Tibial nerve (tissue), 4 donors: Measurements from ENCODE around the gene DAZAP1. TPM values are rescaled to one million over a fixed set of nuclear protein-coding genes. Genes with fewer than 3 reads are reported as not detected.
"Not testable (repeated sequence)": the region's sequence is repeated elsewhere in the genome, so short reads cannot be mapped to it uniquely, and the experiment has no call there.

ENCODE experiments used
- DNase-seq, 2 donors: peaks; one replicate each; pipeline ENCODE4 v3.0.0-alpha.2; 2019; ENCODE audit warnings: low spot score in 2 of 2
- H3K27ac ChIP-seq, 4 donors: fragments of 200-600 bp; sonication (generic) in 3 of 4; one replicate each; pipeline ENCODE4 v1.5.1; 2017 to 2019; ENCODE audit warnings: mild to moderate bottlenecking in 1 of 4
- H3K27me3 ChIP-seq, 2 donors: fragments of 200-600 bp; sonication (generic) in 1 of 2; one replicate each; pipeline versions ENCODE4 v1.5.1 to v1.6.0; 2017 to 2019
- H3K36me3 ChIP-seq, 3 donors: fragments of 200-600 bp; sonication (generic); one replicate each; pipeline ENCODE4 v1.5.1; 2018 to 2019
- H3K4me1 ChIP-seq, 4 donors: fragments of 200-600 bp; sonication (generic) in 3 of 4; one replicate each; pipeline ENCODE4 v1.5.1; 2017 to 2019
- H3K4me3 ChIP-seq, 4 donors: fragments of 200-600 bp; sonication (generic) in 3 of 4; one replicate each; pipeline ENCODE4 v1.5.1; 2017 to 2019; ENCODE audit warnings: mild to moderate bottlenecking in 1 of 4, moderate library complexity in 1 of 4
- H3K9me3 ChIP-seq, 4 donors: fragments of 200-600 bp; sonication (generic) in 3 of 4; one replicate each; pipeline ENCODE4 v1.5.1; 2017 to 2019
- EP300 ChIP-seq, 2 donors: sonication (generic); formaldehyde crosslinking; IDR thresholded peaks; one replicate each; pipeline ENCODE4 v1.6.1; 2017; ENCODE audit warnings: antibody characterized with exemption in 2 of 2, mild to moderate bottlenecking in 1 of 2
- POLR2A ChIP-seq, 2 donors: fragments of 450-650 bp; IDR thresholded peaks; one replicate each; pipeline ENCODE4 v1.6.1; 2017; ENCODE audit warnings: antibody characterized with exemption in 2 of 2, mild to moderate bottlenecking in 2 of 2, moderate library complexity in 2 of 2
- WGBS, 2 donors: methylation state at CpG; one replicate each; pipeline ENCODE4 v1.1.5; 2018; 5-methylcytosine and 5-hydroxymethylcytosine counted together
- total RNA-seq, 4 donors: library from RNA; depleted of rRNA; stranded (reverse); fragments of >200 nt; gene quantifications; one replicate each; pipeline ENCODE4 v1.1.0, GENCODE V29; 2016
- TF ChIP-seq, protein P1 (sequence below), 5 experiments: fragments of 200-600 bp in 3 of 5; fragments of 450-650 bp in 2 of 5; sonication (generic) in 3 of 5; IDR thresholded peaks; one replicate each; pipeline ENCODE4 v1.5.1; 2016 to 2019; ENCODE audit warnings: antibody characterized with exemption in 5 of 5, mild to moderate bottlenecking in 3 of 5, moderate library complexity in 2 of 5

Gene DAZAP1
- total RNA-seq, 4 donors from 2014 or later = 34.3 to 68.4 (median 61.0) TPM

DNA sequence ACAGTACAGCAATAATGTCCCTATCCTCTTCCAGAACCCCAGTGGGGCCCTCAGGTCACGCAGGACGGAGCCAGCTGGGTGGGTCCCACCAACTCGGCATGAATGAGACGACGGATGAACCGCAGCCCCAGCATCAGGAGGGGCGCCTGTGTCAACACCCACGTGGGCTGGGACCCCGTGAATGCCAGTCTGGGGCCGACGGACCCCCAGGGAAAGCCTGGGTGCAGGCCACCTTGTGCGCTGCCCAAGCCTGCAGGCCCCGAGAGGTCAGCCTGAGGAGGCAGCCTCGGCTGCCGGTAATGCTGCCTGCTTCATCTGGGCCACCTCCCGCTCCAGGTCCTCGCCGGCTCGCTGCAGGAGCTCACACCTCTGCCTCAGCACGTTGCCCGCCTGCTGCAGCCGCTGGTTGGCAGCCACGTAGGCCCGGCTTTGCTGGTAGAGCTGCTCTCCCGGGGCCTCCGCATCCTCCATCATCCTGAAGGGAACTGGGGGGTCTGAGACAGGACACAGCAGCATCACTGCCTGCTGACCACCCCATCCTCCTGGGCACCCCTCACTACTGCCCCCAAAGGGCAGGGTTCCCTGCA is 67.5 kb downstream of the DAZAP1 start:
- TF ChIP-seq EP300 (IDR thresholded peaks at IDR 0.05) (no peak), POLR2A (IDR thresholded peaks at IDR 0.05) (no peak)
- TF ChIP-seq, protein P1, sequence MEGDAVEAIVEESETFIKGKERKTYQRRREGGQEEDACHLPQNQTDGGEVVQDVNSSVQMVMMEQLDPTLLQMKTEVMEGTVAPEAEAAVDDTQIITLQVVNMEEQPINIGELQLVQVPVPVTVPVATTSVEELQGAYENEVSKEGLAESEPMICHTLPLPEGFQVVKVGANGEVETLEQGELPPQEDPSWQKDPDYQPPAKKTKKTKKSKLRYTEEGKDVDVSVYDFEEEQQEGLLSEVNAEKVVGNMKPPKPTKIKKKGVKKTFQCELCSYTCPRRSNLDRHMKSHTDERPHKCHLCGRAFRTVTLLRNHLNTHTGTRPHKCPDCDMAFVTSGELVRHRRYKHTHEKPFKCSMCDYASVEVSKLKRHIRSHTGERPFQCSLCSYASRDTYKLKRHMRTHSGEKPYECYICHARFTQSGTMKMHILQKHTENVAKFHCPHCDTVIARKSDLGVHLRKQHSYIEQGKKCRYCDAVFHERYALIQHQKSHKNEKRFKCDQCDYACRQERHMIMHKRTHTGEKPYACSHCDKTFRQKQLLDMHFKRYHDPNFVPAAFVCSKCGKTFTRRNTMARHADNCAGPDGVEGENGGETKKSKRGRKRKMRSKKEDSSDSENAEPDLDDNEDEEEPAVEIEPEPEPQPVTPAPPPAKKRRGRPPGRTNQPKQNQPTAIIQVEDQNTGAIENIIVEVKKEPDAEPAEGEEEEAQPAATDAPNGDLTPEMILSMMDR (IDR thresholded peaks at IDR 0.05) = no peak
- Histone ChIP-seq H3K27me3 (peaks cover 2 to 45% of the 10 kb centered on the region in 2 donors), H3K27ac (peak overlapping the region in 2 of 4 donors; percentile 50 to 60), H3K36me3 (peaks cover 0 to 36% (median 3%) of the 10 kb centered on the region in 3 donors), H3K4me3 (no peak overlapping the region), H3K9me3 (no peaks in the 10 kb centered on the region), H3K4me1 (peaks cover 0 to 87% (median 46%) of the 10 kb centered on the region in 4 donors)
- DNase-seq = no peak
- WGBS, 2 donors = 79% methylated on average over 11 to 18 of the region's 26 CpGs

DNA sequence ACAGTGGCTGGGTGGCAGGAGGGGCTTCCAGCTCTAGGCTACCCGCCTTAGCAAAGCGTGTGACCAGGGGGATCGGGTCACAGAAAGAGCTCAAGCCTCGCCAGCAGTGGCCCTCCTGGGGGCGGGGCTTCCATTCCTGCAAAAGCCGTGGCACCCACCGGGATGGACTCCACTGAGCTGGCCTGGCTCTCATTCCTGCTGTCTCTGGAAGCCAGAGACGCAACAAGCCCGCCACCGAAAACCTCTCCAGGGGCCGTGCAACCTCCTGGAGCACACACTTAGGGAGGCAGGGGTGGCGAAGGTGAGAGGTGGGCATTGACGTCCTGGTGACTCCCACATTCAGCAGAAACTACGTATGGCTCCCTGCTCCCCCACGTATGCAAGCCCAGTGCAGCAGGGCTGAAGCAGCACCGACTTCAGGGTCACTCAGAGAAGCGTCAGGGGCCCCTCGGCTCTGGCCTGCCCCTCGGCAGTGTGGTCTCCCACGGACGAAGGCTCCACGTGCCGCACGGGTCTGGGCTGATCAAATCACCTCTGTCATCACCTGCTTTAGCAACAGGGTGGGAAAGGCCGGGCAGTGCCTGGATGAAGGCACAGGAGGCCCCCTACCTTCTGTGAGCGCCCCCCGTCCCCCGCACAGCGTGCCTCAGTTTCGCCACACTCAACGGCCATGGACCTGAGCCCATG is 68.5 kb downstream of the DAZAP1 start:
- Histone ChIP-seq H3K9me3 (no peaks in the 10 kb centered on the region), H3K27me3 (peaks cover 2 to 34% of the 10 kb centered on the region in 2 donors), H3K36me3 (peaks cover 0 to 36% (median 3%) of the 10 kb centered on the region in 3 donors), H3K27ac (no peak overlapping the region), H3K4me1 (peaks cover 0 to 78% (median 36%) of the 10 kb centered on the region in 4 donors), H3K4me3 (no peak overlapping the region)
- TF ChIP-seq POLR2A (IDR thresholded peaks at IDR 0.05) (no peak), EP300 (IDR thresholded peaks at IDR 0.05) (no peak)
- TF ChIP-seq, protein P1 (IDR thresholded peaks at IDR 0.05) = no peak
- 89 to 91% methylated on average over 27 to 28 of the region's 31 CpGs for WGBS, 2 donors
- no peak for DNase-seq

DNA sequence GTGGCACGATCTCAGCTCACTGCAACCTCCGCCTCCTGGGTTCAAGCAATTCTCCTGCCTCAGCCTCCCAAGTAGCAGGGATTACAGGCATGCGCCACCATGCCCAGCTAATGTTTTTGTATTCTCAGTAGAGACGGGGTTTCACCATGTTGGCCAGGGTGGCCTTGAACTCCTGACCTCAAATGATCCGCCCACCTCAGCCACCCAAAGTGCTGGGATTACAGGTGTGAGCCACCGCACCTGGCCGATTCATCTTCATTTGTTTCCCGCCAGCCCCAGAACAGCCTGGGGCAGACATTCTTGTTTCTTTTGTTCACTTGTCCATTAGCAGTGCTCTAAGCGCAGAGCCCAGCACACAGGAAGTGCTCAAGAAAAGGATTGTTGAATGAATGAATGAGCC is 69.7 kb downstream of the DAZAP1 start:
- not testable (repeated sequence) for DNase-seq, H3K9me3 ChIP-seq, H3K27ac ChIP-seq, H3K4me3 ChIP-seq
- WGBS, 2 donors = 89 to 91% methylated on average over 9 of the region's 9 CpGs
- Histone ChIP-seq H3K36me3 (peaks cover 0 to 36% (median 3%) of the 10 kb centered on the region in 3 donors), H3K4me1 (peaks cover 0 to 66% (median 27%) of the 10 kb centered on the region in 4 donors), H3K27me3 (peaks cover 0 to 23% of the 10 kb centered on the region in 2 donors)

DNA sequence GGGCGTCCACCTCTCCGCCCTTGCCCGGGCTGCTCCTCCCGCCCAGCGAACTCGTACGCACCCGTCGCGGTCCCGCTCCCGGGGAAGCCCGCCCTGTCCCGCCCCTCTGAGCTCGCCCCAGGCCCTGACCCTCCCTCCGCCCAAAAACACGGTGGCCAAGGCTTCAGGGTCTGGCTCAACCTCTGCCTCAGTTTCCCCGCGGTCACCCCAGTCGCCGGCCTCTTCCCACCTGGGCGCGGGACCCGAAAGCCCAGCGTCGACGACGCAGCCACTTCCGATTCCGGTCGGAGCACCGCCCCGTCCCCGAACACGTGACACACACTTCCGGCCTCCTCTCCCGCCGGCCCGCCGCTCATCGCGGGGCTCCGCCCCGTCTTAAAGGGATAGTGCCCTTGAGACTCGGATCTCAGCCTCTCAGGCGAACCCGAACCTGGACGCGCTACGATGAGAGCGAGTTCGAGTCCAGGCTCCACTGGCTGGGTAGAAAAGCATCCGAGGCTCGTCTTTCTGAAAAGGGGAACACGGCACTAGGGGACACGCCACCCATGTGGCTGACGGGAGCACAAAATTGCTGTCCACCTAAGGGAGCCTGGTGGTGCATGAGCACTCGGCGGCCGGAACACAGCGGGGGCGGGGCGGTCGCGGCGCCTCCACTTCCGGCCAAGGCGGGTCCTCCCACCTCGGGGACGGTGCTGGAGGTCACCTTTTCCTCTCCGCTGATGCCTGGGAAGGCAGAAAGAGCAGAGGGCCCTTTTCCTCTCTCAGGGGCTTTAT is 71.7 kb downstream of the DAZAP1 start, which contains the start of gene C19orf25:
C19orf25 (minus strand) TSS at position 282 of the 774 bp plus-strand sequence. CDS start 312 bp downstream, outside the sequence.
- DNase-seq = peak; percentile 84 to 91

More for the DNA sequence above, 71.7 kb downstream of the DAZAP1 start, which contains the start of gene C19orf25:
- H3K9me3 ChIP-seq = no peaks in the 10 kb centered on the region
- peak within 1 kb of the TSS; percentile 16 to 88 (median 78) for H3K27ac ChIP-seq
- peaks cover 0 to 2% of the 10 kb centered on the region in 2 donors for H3K27me3 ChIP-seq
- H3K4me3 ChIP-seq = peak within 1 kb of the TSS; percentile 72 to 99 (median 84)
- TF ChIP-seq, protein P1 (IDR thresholded peaks at IDR 0.05) = peak in 1 of 5 experiments; percentile 29
- TF ChIP-seq EP300 (IDR thresholded peaks at IDR 0.05) (peak; percentile 88 to 89), POLR2A (IDR thresholded peaks at IDR 0.05) (peak in 1 of 2 donors; percentile 66)
- WGBS, 2 donors = 0 to 1% methylated on average over 52 to 66 of the region's 71 CpGs
- H3K4me1 ChIP-seq = peaks cover 0 to 46% (median 24%) of the 10 kb centered on the region in 4 donors
- peaks cover 0 to 35% (median 3%) of the 10 kb centered on the region in 3 donors for H3K36me3 ChIP-seq
